ENCODE data around the gene OXLD1.

OXLD1 gene

GRCh38 chr17:81666342-81667191 is at the start of gene OXLD1, which contains the start of gene CCDC137:
Gene OXLD1 (minus strand): TSS chr17:81666605. CDS start chr17:81666577, 28 bp downstream.
Gene CCDC137 (plus strand): TSS chr17:81666737. CDS start chr17:81666767, 30 bp downstream.
- peak; percentile 99 for DNase-seq

DNA sequence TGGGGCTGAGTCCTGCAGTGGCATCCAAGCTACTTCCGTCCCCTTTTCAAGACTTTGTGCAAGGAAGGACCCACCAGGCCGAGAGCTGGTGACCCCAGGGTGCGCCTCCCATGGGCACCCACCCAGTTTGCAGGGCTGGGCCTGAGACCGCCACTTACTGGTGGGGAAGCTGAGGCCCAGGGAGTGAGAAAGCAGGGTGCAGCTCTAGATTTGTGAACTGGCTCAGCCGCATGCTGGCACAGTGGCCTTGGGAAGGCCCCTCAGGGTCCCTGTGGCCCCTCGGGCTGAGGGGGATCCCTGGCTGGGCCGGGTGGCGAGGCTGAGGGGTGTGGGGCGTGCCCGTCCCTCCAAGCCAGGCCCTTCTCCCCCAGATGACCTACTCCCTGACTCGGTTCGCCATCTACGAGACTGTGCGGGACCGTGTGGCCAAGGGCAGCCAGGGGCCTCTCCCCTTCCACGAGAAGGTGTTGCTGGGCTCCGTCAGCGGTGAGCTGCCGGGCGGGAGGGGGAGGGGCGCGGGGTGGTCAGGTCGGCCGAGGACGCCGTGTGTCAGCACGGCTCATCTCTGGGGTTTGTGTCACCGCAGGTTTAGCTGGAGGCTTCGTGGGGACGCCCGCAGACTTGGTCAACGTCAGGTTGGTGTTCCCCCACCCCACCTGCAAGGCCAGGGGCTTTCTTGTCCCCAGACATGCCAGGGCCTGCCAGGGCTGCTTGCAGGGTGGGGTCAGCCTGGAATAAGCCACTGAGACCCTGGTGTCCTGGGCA is 48.9 kb upstream of the OXLD1 start:
- no peak for DNase-seq

DNA sequence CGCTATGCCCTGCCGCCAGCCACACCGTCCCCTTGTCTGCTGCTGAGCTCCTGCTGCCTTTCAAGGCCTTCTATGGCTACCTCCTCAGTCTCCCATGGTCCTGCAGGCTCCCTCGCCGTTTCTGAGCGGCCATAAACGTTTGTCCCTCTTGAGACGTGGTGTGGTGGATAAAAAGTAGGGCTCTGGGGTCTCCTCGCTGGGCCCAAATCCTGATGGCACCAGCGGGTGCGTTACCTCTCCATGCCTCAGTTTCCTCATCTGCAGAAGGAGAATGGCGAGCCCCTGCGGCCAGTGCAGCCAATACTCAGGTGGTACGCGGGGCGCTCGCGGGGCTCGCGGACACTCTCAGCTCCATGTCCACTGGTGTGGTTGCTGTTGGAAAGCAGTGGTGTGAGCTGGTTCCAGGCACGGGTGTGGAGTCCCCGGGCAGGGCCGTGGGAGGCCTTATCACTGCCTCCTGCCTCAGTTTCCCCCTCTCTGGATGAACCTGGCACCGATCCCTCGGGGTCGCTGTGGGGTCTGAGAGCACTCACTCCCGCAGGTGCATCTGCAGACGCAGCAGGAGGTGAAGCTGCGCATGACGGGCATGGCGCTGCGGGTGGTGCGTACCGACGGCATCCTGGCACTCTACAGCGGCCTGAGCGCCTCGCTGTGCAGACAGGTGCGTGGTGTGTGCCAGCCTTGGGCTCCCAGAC is 48.2 kb upstream of the OXLD1 start:
- DNase-seq = no peak

GRCh38 chr17:81713556-81714411 is 47.4 kb upstream of the OXLD1 start:
- peak; percentile 74 for DNase-seq

- DNase-seq = peak; percentile 67
These were observed 46.7 kb upstream of the OXLD1 start for GRCh38 chr17:81713004-81713555.

DNA sequence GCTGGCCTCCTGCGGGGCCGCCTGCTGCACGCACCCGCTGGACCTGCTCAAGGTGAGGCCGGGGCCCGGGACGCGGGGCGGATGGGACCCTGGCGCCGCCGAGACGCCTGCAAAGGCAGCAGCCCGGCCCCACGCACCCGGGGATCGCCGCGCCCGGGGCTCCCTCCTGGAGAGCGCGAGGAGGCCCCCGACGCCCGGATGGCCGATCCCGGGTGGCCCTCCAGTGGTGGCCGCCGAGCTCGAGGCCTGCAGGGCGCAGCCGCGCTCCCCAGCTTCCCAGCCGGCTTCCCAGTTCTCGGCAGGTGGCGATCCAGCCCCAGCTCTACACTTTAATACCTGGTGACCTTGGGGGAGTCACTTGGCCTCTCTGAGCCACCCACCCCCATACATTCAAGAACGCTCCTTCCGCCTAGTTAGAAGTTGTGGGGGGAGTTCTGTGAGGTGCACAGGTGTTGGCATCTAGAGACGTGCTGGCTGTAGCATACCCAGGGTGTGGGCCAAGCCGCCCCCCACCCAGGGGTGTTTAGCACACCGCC is 46.1 kb upstream of the OXLD1 start:
- DNase-seq = peak; percentile 77

GRCh38 chr17:81711814-81712467 is 45.5 kb upstream of the OXLD1 start, which contains the start of gene SLC25A10:
Gene SLC25A10 (plus strand): TSS chr17:81712284. CDS start chr17:81712427, 143 bp downstream.
- DNase-seq = peak; percentile 99

- DNase-seq = peak; percentile 76
These were observed 44.3 kb upstream of the OXLD1 start for GRCh38 chr17:81710514-81711308.

- no peak for DNase-seq
These were observed 42.4 kb upstream of the OXLD1 start for GRCh38 chr17:81708739-81709185.

DNA sequence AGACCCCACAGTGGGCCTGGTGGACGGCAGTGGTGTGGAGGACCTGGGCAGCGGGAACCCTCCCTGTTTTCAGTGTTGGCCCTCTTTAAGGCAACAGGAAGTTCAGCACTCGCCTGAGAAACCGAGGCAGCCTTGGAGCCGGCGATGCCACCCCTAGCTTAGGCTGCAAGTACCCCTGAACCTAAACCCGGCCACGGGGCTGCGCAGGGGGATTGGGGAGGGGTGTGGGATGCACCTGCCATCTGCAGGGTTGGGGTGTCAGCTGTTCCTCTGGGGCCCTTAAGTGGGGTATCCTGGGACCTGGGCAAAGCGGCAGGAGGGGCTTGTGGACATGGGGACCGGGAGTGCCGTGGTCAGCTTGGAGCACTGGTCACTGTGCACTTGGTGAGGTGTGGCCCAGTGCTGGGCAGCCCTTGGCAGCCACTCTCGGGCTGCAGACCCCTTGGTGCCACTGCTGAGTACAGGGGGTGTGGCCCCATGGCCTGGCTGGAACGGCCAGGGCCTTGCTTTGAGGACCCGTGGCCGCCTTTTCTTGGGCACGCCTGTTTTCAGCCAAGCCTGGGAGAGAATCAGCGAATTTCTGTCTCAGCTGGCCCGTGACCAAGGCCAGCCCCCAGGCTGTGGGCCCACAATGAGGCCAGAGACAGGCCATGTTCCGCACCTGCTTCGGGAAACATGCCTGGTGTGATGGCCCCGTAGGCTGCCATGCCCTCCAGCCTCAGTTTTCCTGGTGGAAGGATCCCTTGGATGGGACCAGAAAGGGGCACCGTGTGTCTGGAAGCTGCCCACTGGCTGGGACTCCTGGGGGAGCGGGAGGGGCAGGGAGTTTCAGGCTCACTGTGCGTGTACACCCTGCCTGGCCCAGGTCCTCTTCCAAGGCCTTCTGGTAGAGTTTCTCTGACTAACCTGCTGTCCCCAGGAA is 41.6 kb upstream of the OXLD1 start:
- no peak for DNase-seq

DNA sequence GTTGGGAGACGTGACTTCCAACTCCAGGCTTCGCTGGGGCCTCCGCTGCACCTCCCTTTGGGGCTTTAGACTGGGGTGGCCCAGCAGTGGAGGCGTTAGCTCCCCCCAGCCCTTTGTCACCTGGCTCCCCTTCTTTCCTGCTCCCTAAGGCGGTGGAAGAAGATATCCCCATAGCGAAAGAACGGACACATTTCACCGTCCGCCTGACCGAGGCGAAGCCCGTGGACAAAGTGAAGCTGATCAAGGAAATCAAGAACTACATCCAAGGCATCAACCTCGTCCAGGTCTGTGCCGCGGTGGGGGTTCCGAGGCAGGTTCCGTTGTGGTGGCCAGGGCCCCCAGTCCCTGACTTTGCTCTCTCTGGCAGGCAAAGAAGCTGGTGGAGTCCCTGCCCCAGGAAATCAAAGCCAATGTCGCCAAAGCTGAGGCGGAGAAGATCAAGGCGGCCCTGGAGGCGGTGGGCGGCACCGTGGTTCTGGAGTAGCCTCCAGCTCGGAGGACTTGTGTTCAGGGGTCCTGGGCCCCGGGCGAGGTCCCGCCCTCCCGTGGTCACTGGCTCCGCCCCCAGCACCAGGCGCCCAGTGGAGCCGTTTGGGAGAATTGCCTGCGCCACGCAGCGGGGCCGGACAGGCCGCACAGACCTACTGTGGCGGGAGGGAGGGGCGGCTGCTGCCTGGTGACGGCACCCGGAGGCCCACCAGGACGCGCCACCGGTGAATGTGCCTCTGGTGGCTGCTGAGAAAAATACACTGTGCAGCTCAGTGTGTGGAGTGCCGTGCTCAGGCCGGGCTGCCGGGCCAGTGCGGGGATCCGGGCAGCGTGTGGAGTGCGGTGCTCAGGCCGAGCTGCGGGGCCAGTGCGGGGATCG is 40.6 kb upstream of the OXLD1 start:
- no peak for DNase-seq

DNA sequence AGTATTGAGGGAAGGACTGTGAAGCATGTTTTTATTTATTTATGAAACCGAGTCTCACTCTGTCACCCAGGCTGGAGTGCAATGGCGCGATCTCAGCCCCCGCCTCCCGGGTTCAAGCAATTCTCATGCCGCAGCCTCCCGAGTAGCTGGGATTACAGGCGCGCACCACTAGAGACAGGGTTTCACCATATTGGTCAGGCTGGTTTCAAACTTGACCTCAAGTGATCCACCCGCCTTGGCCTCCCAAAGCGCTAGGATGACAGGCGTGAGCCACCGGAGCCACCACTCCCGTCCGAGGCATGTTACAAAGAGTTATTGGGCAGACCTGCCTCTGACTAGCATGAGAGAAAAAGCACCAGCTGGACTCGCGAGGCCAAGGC is 39.8 kb upstream of the OXLD1 start:
- no peak for DNase-seq

DNA sequence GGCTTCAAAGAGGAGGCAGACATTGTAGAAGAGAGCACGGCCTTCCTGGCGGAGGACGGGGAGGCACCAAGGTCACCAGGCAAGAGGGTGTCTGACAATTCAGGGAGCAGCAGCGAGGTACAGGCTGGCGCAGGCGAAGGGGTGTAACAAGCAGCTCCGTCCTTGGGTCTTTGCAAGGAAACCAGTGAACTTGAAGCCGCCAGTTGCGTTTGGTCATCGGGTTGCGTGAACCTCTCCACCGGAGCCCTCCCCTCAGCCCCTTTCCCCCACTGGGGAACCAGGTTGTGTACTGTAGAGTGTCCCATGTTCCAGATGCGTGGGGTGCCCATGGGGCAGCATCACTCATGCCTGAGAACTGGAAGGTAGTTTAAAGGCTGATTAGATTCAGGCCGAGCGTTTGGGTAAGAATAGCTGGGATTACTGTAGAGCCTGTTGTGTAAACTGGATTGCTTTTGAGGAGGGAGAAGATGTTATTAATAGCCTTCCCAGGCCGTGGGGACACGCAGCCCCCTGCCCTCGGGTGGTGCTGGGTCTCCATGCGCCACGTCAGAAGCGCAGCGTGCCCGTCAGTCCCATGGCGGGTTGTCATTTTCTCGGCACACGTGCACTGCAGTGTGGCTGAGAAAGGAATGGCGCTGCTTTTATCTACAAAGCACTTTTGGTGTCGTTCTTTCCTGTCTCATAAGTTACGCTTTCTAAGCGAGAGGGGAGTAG is 39.3 kb upstream of the OXLD1 start:
- DNase-seq = no peak

GRCh38 chr17:81703747-81704654 is 37.6 kb upstream of the OXLD1 start:
- no peak for DNase-seq

DNA sequence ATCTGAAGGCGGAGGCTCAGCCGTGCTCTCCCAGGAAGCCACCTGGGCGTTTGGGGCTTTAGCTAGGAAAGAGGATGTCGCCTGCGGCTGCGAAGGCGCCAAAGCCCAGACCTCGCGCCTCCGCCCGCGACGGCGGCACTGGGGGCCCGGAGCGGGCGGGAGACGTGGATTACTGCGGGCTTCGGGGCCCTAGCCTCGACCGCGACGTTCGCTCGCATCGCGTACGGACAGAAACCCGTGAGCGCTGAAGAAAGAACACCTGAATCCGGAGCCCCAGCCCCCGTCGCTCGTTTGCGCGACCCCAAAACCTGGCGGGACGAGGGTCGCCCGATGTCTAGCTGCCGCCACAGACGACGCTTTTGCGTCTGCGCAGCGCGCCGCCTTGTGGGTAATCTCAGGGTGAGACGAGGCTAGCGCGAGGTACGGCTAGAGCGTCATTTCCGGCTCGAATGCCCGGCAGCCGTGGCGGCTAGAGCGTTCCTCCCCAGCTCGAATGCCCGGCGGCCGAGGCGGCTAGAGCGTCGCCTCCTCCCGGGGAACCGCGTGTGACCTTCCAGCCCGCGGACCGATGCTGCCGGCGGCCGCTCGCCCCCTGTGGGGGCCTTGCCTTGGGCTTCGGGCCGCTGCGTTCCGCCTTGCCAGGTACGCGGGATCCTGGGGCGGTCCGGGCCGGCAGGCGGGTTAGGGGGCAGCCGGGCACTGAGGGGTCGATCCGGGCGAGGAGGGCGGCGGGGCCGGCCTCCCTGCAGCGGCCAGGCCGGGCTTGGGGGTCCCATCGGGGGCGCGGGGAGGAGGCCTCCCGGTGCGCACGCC is 36.7 kb upstream of the OXLD1 start, which contains the start of gene MRPL12:
Gene MRPL12, plus strand, starts transcription at position 434 of the 813 bp plus-strand sequence. Its CDS starts 135 bp downstream, at position 569.
- DNase-seq = peak; percentile 99

All from DMS53 (cell line).